ENCODE measurements around the gene IQCH. TPM values are rescaled to one million over a fixed set of nuclear protein-coding genes. Genes with fewer than 3 reads are reported as not detected.
"Not testable (repeated sequence)": the region's sequence is repeated elsewhere in the genome, so short reads cannot be mapped to it uniquely, and the experiment has no call there.

IQCH gene
- total RNA-seq, 1 donor from 2014 or later: 0.93 TPM

- intact Hi-C loops (cut with micrococcal nuclease): loop anchor here (5.0 kb wide), 1 partner anchor 297 kb away; the partner anchor contains the start of gene MAP2K5
These were observed 9.6 kb upstream of the IQCH start for GRCh38 chr15:67244971-67245478.

- intact Hi-C loops (cut with micrococcal nuclease): not testable (repeated sequence)
These were observed 8.0 kb upstream of the IQCH start for GRCh38 chr15:67246606-67247005.

- intact Hi-C loops (cut with micrococcal nuclease): no loop called here
These were observed 6.5 kb upstream of the IQCH start for GRCh38 chr15:67248011-67248505.

- intact Hi-C loops (cut with micrococcal nuclease): loop anchor here (5.0 to 10.0 kb wide), 5 partner anchors 168 to 802 kb away; partner anchors contain the start of genes PIAS1 and SMAD3
These were observed 4.8 kb upstream of the IQCH start for GRCh38 chr15:67249830-67250229.

- intact Hi-C loops (cut with micrococcal nuclease): loop anchor here (5.0 to 10.0 kb wide), 5 partner anchors 169 to 801 kb away; partner anchors contain the start of genes PIAS1 and SMAD3
These were observed 3.3 kb upstream of the IQCH start for GRCh38 chr15:67251318-67251717.

GRCh38 chr15:67253101-67253500 lies 1.5 kb upstream of the IQCH start:
- intact Hi-C loops (cut with micrococcal nuclease): loop anchor here (5.0 to 10.0 kb wide), 5 partner anchors 171 to 799 kb away; partner anchors contain the start of genes PIAS1 and SMAD3

GRCh38 chr15:67253549-67254237 lies 893 bp upstream of the IQCH start:
- intact Hi-C loops (cut with micrococcal nuclease): loop anchor here (1.0 to 10.0 kb wide), 6 partner anchors 12 to 799 kb away; partner anchors contain the start of genes PIAS1 and SMAD3

- intact Hi-C loops (cut with micrococcal nuclease): loop anchor here (5.0 to 10.0 kb wide), 2 partner anchors 221 to 266 kb away; partner anchors contain the start of gene C15orf61
These were observed 1.5 kb downstream of the IQCH start for GRCh38 chr15:67256051-67256450.

GRCh38 chr15:67258412-67258811 lies 3.8 kb downstream of the IQCH start:
- intact Hi-C loops (cut with micrococcal nuclease): loop anchor here (5.0 to 10.0 kb wide), 2 partner anchors 224 to 264 kb away; partner anchors contain the start of gene C15orf61

- intact Hi-C loops (cut with micrococcal nuclease): loop anchor here (5.0 to 10.0 kb wide), 2 partner anchors 225 to 263 kb away; partner anchors contain the start of gene C15orf61
These were observed 4.8 kb downstream of the IQCH start for GRCh38 chr15:67259379-67259778.

- intact Hi-C loops (cut with micrococcal nuclease): loop anchor here (5.0 to 10.0 kb wide), 2 partner anchors 225 to 262 kb away; partner anchors contain the start of gene C15orf61
These were observed 5.2 kb downstream of the IQCH start for GRCh38 chr15:67259806-67260205.

GRCh38 chr15:67266870-67267269 lies 12.3 kb downstream of the IQCH start:
- intact Hi-C loops (cut with micrococcal nuclease): no loop called here

- intact Hi-C loops (cut with micrococcal nuclease): no loop called here
These were observed 12.9 kb downstream of the IQCH start for GRCh38 chr15:67267440-67267839.

GRCh38 chr15:67267951-67268941 lies 13.7 kb downstream of the IQCH start:
- intact Hi-C loops (cut with micrococcal nuclease): no loop called here

- intact Hi-C loops (cut with micrococcal nuclease): no loop called here
These were observed 19.6 kb downstream of the IQCH start for GRCh38 chr15:67274236-67274635.

GRCh38 chr15:67276666-67277065 lies 22.1 kb downstream of the IQCH start:
- intact Hi-C loops (cut with micrococcal nuclease): no loop called here

GRCh38 chr15:67280217-67280616 lies 25.6 kb downstream of the IQCH start:
- intact Hi-C loops (cut with micrococcal nuclease): no loop called here

GRCh38 chr15:67281714-67282113 lies 27.1 kb downstream of the IQCH start:
- intact Hi-C loops (cut with micrococcal nuclease): no loop called here

- intact Hi-C loops (cut with micrococcal nuclease): not testable (repeated sequence)
These were observed 31.0 kb downstream of the IQCH start for GRCh38 chr15:67285625-67286024.

GRCh38 chr15:67286400-67286799 lies 31.8 kb downstream of the IQCH start:
- intact Hi-C loops (cut with micrococcal nuclease): not testable (repeated sequence)

GRCh38 chr15:67290319-67290718 lies 35.7 kb downstream of the IQCH start:
- intact Hi-C loops (cut with micrococcal nuclease): no loop called here
